Endothelial cell of hepatic sinusoid (primary cell): ENCODE measurements around the gene ZFYVE28.

Source experiments
- in situ Hi-C: cut with HindIII; loops from 2 replicates; pipeline ENCODE4 v1.10.0; 2017; ENCODE audit warnings: low sequenced_read_pairs

Gene ZFYVE28

DNA sequence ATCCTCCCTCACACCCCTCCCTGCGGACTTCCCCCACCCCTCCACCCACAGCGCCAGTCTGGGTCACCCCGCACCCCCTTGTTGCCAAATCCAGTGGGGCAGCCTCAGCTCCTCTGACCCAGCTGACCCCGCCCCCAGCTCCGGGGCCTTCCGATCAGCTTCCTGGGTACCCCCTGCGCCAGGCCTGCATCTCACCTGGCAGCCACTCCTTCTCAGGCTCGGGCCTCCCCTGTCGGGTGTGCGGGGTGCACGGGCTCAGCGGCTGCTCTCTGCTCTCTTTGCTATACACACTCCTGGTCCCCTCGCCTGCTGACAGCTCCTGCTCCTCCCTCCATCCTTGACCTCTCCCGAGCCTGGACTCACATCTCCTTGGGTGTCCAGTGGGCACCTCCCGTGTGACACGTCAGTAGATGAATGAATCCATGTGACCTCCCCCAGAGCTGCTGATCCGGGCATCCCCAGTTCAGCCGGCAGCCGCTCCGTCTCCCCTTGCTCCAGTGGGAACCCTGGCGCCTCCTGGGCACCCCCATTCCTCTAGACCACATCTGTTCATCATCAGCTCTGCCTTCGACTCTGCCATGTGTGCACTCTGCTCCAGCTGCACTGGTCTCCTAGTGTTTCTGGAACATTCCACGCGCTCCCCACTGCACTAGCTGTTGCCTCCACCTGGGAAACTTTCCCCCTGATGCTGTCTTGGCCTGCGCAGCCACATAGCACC is 10.2 kb upstream of the ZFYVE28 start:
- in situ Hi-C loops, result no loop called here

- in situ Hi-C loops, result no loop called here
These were observed 9.2 kb upstream of the ZFYVE28 start for GRCh38 chr4:2427383-2428334.

DNA sequence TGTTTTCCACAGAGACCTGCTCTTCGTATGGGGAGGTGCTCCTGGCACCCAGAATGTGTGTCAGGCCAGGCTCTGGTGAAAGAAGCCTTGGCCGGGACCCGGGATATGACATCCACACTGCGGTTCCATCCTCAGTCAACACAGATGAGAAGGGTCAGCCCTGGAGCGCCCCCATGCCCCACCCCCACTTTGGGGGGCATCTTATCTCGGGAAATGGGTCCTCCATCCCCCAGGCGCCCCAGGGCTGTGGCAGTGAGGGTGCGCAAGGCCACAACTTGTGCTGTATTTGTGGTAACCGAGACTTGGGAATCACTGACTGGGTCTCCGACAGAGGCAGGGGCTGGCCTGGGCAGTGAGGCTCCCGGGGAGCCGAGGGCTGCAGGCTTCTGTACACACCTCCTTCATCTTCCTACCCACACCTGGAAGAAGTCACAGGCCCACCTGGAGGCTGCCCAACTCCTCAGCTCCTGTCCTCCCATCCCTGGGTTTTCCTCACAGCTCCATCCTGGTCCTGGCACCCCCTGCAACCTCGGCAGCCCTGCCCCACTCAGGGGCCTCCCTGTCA is 8.3 kb upstream of the ZFYVE28 start:
- in situ Hi-C loops, result no loop called here

- in situ Hi-C loops, result no loop called here
These were observed 7.6 kb upstream of the ZFYVE28 start for GRCh38 chr4:2426069-2426397.

DNA sequence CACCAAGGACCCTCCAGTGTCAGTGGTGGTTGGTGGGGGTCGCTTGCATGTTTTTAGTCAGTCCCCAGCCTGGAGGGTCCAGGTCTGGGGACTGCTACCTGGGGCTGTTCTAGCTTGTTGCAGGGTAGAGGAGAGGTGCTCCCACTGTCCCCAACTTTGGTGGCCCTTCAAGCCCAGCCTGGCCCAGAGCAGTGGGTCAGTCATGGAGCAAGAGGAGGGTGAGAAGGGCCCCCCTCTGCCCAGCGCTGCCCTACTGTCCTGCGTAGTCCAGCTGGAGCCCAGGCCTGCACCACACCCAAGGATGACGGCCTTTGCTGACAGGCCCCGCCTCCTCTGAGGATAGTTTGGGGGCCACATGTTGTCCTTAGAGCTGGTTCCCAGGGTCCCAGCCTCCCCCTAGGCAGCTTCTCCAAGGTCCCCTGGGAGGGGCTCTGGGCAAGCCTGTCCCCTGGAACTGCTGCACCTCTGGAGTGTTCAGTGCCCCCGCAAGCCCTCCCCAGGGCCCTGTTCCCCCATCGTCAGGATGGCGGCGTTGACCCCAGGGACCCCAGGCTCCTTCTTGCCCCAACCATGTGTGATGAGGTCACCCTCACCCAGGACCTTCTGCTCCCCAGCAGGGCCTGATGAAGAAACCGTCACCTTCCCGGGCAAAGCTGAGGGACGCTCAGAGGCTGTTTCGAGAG is 7.1 kb upstream of the ZFYVE28 start:
- in situ Hi-C loops, result no loop called here

- in situ Hi-C loops, result loop anchor here (5.0 kb wide), 1 partner anchor 182 kb away; the partner anchor contains the start of genes HAUS3 and POLN
These were observed 6.1 kb upstream of the ZFYVE28 start for GRCh38 chr4:2424581-2424980.

GRCh38 chr4:2423695-2424094 is 5.2 kb upstream of the ZFYVE28 start:
- in situ Hi-C loops, result loop anchor here (5.0 kb wide), 1 partner anchor 181 kb away; the partner anchor contains the start of genes HAUS3 and POLN

DNA sequence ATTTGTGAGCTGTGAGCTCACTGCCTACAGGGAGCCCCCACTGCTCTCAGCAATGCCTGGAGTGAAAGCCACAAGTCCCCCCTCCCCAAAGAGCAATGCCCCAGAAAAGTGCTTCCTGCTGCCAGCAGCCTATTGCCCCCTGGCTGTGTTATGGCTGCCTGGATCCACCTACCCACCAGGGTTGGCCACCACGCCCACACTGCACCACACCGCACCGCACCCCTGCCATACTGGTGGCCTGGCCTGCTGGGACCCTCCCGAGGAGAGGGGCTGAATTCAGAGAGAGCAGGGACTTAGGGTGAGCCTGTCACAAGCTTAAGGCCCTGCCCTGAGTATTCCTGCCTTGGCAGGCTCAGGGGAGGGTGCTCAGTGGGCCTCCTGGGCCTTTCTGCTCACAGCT is 4.6 kb upstream of the ZFYVE28 start:
- in situ Hi-C loops, result loop anchor here (5.0 kb wide), 1 partner anchor 181 kb away; the partner anchor contains the start of genes HAUS3 and POLN

DNA sequence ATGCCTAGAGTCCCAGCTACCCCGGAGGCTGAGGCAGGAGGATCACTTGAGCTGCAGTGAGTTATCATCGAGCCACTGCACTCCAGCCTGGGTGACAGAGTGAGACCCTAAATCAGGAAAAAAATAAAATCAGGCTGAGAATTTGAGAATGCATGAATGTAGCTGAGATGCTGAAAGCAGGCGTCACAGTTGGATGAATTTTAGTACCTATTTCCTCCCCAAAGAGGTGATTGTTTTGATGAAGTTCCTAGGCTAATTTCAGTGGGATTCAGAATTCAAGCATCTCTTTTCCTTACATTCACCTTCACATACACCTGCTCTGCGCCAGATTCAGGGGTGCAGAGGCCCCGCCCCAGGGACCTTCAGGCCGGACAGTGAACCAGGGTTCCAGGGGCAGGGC is 3.5 kb upstream of the ZFYVE28 start:
- in situ Hi-C loops, result loop anchor here (5.0 kb wide), 1 partner anchor 180 kb away; the partner anchor contains the start of genes HAUS3 and POLN

DNA sequence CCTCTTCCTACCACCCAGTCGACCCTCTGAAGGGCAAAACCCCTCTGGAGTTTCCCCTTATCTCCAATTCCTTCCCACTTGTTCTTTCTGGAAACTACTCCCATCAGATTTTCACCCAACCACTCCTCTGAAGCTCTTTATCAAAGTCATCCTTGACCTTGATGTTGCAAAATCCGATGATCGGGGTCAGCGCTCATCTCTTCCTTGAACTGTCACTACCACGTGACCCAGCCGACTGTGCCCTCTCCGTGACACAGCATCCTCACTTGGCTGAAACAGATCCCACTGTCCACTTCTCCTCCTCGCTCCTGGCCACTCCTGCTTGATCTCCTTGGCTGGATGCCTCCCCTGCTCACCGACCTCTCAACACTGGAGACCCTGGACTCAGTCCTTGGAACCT is 1.4 kb upstream of the ZFYVE28 start:
- in situ Hi-C loops, result loop anchor here (5.0 kb wide), 1 partner anchor 178 kb away; the partner anchor contains the start of genes HAUS3 and POLN

- in situ Hi-C loops, result no loop called here
These were observed 466 bp upstream of the ZFYVE28 start, which contains the start of gene CFAP99 for GRCh38 chr4:2418650-2419571. Gene CFAP99 (plus strand): TSS chr4:2418955.

DNA sequence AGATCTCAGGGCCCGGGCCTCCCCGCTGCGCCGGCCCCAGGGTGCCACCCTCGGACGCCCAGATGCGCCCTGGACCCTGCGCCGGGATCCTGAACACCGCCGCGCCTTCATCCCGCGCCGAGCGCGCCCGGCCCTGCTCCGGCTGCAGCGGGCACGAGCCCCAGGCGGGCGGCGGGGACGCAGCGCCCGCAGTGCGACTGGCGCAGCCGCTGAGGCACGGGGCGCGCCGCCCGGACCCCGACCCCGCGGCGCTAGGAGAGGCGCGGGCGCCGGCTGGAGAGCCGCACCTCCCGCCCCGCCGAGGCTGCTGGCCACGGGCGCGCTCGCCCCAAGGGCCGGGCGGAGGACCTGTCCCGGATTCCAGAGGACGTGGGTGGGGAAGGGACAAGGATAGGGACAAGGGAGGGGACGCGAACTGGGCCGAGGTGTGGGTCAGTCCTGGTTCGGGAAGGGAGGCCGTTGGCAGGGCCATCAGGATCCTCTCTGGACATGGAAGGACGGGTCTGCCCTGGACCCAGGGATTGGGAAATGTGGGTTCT is 1.1 kb downstream of the ZFYVE28 start:
- in situ Hi-C loops, result no loop called here

- in situ Hi-C loops, result no loop called here
These were observed 1.8 kb downstream of the ZFYVE28 start for GRCh38 chr4:2416564-2417225.

- in situ Hi-C loops, result no loop called here
These were observed 2.4 kb downstream of the ZFYVE28 start for GRCh38 chr4:2415881-2416563.

DNA sequence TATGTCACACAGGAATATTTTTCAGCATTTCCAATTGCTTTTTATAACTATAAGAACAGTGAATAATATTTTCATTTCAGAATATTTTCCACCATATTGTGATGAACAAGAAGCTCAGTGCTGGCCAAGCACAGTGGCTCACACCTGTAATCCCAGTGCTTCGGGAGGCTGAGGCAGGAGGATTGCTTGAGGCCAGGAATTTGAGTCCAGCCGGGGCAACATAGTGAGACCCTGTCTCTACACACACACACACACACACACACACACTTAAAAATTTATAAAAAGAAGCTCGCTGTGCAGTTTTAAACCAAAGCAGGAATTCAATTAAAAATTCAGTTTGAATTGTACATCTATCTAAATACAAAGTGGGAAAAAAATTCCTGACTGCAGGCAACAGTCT is 3.2 kb downstream of the ZFYVE28 start:
- in situ Hi-C loops, result no loop called here

- in situ Hi-C loops, result no loop called here
These were observed 4.4 kb downstream of the ZFYVE28 start for GRCh38 chr4:2413821-2414610.

- in situ Hi-C loops, result no loop called here
These were observed 5.3 kb downstream of the ZFYVE28 start for GRCh38 chr4:2412885-2413716.
